GM12801 (cell line): ENCODE measurements around the gene PDE4D.

Experiments used
- CTCF ChIP-seq: IDR thresholded peaks from one replicate; pipeline ENCODE4 v1.5.1; 2011; ENCODE audit warnings: control low read depth; ENCODE audit not compliant: insufficient read length; ENCODE audit errors: extremely low read depth

Gene PDE4D

GRCh38 chr5:58972301-58972700, 921.2 kb downstream of the PDE4D start:
- TF ChIP-seq CTCF = no peak

GRCh38 chr5:58970766-58971165, 922.8 kb downstream of the PDE4D start:
- no peak for TF ChIP-seq CTCF

- no peak for TF ChIP-seq CTCF
Measured at GRCh38 chr5:58969795-58970194, 923.7 kb downstream of the PDE4D start.

- TF ChIP-seq CTCF = no peak
Measured at GRCh38 chr5:58969253-58969652, 924.3 kb downstream of the PDE4D start.

GRCh38 chr5:58968350-58968749, 925.2 kb downstream of the PDE4D start:
- no peak for TF ChIP-seq CTCF

- no peak for TF ChIP-seq CTCF
Measured at GRCh38 chr5:58967597-58968281, 925.8 kb downstream of the PDE4D start.

GRCh38 chr5:58965677-58966414, 927.7 kb downstream of the PDE4D start:
- TF ChIP-seq CTCF = no peak
